Large intestine (tissue), 3 donors: ENCODE data around the gene SCARF2. TPM values are rescaled to one million over a fixed set of nuclear protein-coding genes. Genes with fewer than 3 reads are reported as not detected.
"Not testable (repeated sequence)": the region's sequence is repeated elsewhere in the genome, so short reads cannot be mapped to it uniquely, and the experiment has no call there.

Experiments
- DNase-seq, 2 donors: peaks; one replicate each; pipeline versions ENCODE4 v3.0.0 to v3.0.0-alpha.2; 2013
- H3K27ac ChIP-seq: one replicate; pipeline ENCODE4 v1.5.1; 2013; ENCODE audit warnings: low read length
- H3K27me3 ChIP-seq: 2 replicates; pipeline ENCODE4 v1.6.1; 2013; ENCODE audit warnings: low read length; ENCODE audit not compliant: control insufficient read depth, insufficient read depth
- H3K36me3 ChIP-seq: 2 replicates; pipeline ENCODE4 v1.6.1; 2013; ENCODE audit warnings: low read length; ENCODE audit not compliant: control insufficient read depth, insufficient read depth
- H3K4me1 ChIP-seq: one replicate; pipeline ENCODE4 v1.6.1; 2013; ENCODE audit warnings: low read length; ENCODE audit not compliant: control insufficient read depth, insufficient read depth
- H3K4me3 ChIP-seq: one replicate; pipeline ENCODE4 v1.5.1; 2013; ENCODE audit warnings: low read length
- H3K9me3 ChIP-seq: one replicate; pipeline ENCODE4 v1.6.1; 2013; ENCODE audit warnings: mild to moderate bottlenecking, low read depth, low read length, moderate library complexity; ENCODE audit not compliant: control insufficient read depth
- WGBS: methylation state at CpG from one replicate; pipeline ENCODE4 v1.1.5; 2013; ENCODE audit warnings: low lambda C conversion rate; ENCODE audit not compliant: insufficient coverage; 5-methylcytosine and 5-hydroxymethylcytosine counted together
- polyA plus RNA-seq: library from polyadenylated mRNA; unstranded; fragments of 120-200 nt; gene quantifications from one replicate; pipeline ENCODE4 v1.2.1, GENCODE V29; 2013

Gene SCARF2
- polyA plus RNA-seq, 1 donor: 5.3 TPM

- H3K9me3 ChIP-seq, H3K36me3 ChIP-seq, DNase-seq, H3K27me3 ChIP-seq, H3K27ac ChIP-seq, H3K4me3 ChIP-seq, H3K4me1 ChIP-seq: not testable (repeated sequence)
- WGBS: no CpG with 5 or more reads among the region's 5 CpGs
These were observed 58.9 kb downstream of the SCARF2 start for GRCh38 chr22:20378684-20379083.

DNA sequence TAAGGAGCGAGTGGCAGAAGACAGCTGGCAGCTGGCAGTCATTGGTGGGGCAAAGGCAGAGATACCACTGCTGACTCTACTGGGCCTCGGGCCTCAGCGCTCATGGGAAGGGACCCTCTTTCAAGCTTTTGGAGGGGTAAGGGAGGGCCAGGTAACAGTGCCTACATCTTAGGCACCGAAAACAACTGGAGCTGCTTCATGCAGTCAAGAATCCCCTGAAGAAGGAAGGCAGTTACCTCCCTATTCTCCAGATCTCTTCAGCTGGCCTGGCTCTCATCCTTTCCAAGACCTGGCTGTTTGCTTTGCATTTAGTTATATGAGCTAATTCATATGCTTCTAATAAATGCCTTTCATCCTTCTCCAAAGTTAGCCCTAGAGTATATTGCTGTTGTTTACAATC lies 59.5 kb downstream of the SCARF2 start:
- no peaks in the 10 kb centered on the region for H3K27me3 ChIP-seq
- no CpG with 5 or more reads among the region's 4 CpGs for WGBS
- H3K27ac ChIP-seq: no peak overlapping the region
- H3K4me3 ChIP-seq: no peak overlapping the region
- no peak for DNase-seq
- H3K9me3 ChIP-seq: no peaks in the 10 kb centered on the region
- no peaks in the 10 kb centered on the region for H3K36me3 ChIP-seq
- no peaks in the 10 kb centered on the region for H3K4me1 ChIP-seq

DNA sequence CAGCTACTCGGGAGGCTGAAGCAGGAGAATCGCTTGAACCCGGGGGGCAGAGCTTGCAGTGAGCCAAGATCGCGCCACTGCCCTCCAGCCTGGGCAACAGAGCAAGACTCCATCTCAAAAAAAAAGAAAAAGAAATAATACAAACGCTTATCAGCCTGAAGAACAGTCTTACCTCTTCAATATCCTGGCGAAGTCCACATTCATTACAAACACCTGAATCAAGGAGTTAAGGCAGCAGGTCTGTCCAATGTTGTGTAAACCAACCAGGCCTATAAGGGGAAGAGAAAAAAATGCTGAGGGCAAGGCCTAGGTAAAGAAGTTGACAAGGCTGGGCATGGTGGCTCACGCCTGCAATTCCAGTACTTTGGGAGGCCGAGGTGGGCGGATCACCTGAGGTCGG lies 60.6 kb downstream of the SCARF2 start:
- DNase-seq, H3K4me3 ChIP-seq, H3K36me3 ChIP-seq, H3K27me3 ChIP-seq, H3K4me1 ChIP-seq, H3K9me3 ChIP-seq, H3K27ac ChIP-seq: not testable (repeated sequence)
- WGBS: no CpG with 5 or more reads among the region's 11 CpGs

GRCh38 chr22:20376281-20376680 lies 61.3 kb downstream of the SCARF2 start:
- 80% methylated on average over 1 of the region's 8 CpGs for WGBS
- H3K36me3 ChIP-seq, H3K9me3 ChIP-seq, H3K4me1 ChIP-seq, H3K27ac ChIP-seq, DNase-seq, H3K27me3 ChIP-seq, H3K4me3 ChIP-seq: not testable (repeated sequence)

Other genes starting within 250 kb of the SCARF2 start
- 7.5 TPM for gene RTN4R, start 169.5 kb downstream of the SCARF2 start, polyA plus RNA-seq
- 46.7 TPM for gene DGCR6L, start 117.8 kb downstream of the SCARF2 start, polyA plus RNA-seq
- gene ZNF74, start 43.7 kb downstream of the SCARF2 start, polyA plus RNA-seq: 11.6 TPM
- gene KLHL22, start 58.0 kb upstream of the SCARF2 start, polyA plus RNA-seq: 18.5 TPM
- 51.5 TPM for gene MED15, start 69.8 kb upstream of the SCARF2 start, polyA plus RNA-seq